Measurements from ENCODE around the gene RAD18.

The RAD18 gene

DNA sequence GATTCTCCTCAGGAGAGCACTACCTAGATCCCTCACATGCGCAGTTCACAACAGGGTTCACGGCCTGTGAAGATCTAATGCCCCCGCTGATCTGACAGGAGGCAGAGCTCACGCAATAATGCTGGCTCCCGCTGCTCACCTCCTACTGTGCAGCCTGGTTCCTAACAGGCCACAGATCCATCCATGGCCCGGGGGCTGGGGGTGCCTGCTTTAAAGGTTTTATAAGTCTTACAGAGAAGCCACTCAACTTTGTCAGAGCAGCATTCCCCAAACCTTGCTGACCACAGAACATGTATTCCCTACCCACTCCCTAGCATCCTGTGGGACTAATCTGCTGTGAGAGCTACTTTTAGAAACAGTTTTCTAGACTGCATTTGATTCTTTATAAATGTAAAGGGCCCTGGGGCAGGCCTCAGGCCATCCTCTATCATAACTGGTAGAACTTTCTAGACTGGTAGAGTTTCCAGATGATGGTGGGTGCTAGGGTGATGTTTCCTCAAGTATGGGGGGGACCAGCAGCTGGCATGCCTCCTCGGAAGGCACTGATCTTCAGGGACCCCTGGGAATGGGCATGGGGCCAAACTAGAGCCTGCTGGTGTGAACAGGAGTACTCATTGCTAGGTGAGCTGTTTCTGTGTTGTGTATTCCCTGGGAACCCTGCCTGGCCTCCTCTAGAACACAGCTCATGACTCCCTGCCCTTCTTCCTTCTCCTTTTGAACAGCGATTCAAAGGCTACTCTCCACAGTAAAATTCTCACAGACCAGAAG is 25.7 kb upstream of the RAD18 start:
- TF ChIP-seq, protein P1, sequence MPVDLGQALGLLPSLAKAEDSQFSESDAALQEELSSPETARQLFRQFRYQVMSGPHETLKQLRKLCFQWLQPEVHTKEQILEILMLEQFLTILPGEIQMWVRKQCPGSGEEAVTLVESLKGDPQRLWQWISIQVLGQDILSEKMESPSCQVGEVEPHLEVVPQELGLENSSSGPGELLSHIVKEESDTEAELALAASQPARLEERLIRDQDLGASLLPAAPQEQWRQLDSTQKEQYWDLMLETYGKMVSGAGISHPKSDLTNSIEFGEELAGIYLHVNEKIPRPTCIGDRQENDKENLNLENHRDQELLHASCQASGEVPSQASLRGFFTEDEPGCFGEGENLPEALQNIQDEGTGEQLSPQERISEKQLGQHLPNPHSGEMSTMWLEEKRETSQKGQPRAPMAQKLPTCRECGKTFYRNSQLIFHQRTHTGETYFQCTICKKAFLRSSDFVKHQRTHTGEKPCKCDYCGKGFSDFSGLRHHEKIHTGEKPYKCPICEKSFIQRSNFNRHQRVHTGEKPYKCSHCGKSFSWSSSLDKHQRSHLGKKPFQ (tag by site-specific recombination; IDR thresholded peaks at IDR 0.05), result peak; percentile 74
- peak; percentile 94 for TF ChIP-seq ZIC2 (tag by site-specific recombination; IDR thresholded peaks at IDR 0.05)
- 0 out of 2 replicates have a peak, but pooled peaks have one; percentile 39 for TF ChIP-seq OSR2 (tag by site-specific recombination; IDR thresholded peaks at IDR 0.05)
- peak; percentile 69 for TF ChIP-seq ZBTB20 (tag by site-specific recombination; IDR thresholded peaks at IDR 0.05)
- TF ChIP-seq ZNF423 (tag by site-specific recombination; IDR thresholded peaks at IDR 0.05), result peak; percentile 73
- no peak for TF ChIP-seq KLF1 (tag by site-specific recombination; IDR thresholded peaks at IDR 0.05)
- Histone ChIP-seq H3K9me3 (ENCODE audit: control insufficient read depth, insufficient read depth, low read depth, low read length) (no peaks in the 10 kb centered on the region), H3K4me1 (ENCODE audit: control insufficient read depth, insufficient read depth, low read length) (no peaks in the 10 kb centered on the region), H3K27ac (ENCODE audit: extremely low read depth, low read depth, low read length) (no peak overlapping the region), H3K4me3 (ENCODE audit: low read depth, low read length) (no peak overlapping the region), H3K36me3 (ENCODE audit: control insufficient read depth in 2 of 2, insufficient read depth in 1 of 2, low read length in 2 of 2) (no peaks in the 10 kb centered on the region)
- ChIA-PET POLR2A (no interaction called here), CTCF (interaction anchor here (0.5 to 4.2 kb wide), 29 partner anchors 9 to 314 kb away, joined by 3 to 81 read pairs (median 6); no protein-coding TSS in a partner anchor)

DNA sequence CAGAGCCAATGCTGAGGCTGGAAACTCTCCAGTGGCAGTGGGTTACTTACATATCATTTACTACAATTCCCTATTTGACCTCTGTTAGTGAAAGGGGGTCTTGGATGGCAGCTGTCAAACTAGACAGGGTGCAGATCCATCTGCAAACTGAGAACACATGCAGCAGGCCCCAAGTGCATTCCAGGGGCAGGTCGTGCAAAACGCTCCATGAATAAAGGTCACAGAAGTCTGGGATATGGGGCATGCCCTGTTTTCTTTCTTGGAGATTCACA is 25.0 kb upstream of the RAD18 start:
- CTCF ChIA-PET, result interaction anchor here (0.5 to 4.2 kb wide), 50 partner anchors 9 to 711 kb away, joined by 3 to 81 read pairs (median 4); no protein-coding TSS in a partner anchor
- TF ChIP-seq, protein P2, sequence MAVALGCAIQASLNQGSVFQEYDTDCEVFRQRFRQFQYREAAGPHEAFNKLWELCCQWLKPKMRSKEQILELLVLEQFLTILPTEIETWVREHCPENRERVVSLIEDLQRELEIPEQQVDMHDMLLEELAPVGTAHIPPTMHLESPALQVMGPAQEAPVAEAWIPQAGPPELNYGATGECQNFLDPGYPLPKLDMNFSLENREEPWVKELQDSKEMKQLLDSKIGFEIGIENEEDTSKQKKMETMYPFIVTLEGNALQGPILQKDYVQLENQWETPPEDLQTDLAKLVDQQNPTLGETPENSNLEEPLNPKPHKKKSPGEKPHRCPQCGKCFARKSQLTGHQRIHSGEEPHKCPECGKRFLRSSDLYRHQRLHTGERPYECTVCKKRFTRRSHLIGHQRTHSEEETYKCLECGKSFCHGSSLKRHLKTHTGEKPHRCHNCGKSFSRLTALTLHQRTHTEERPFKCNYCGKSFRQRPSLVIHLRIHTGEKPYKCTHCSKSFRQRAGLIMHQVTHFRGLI (tag by site-specific recombination; IDR thresholded peaks at IDR 0.05), result no peak
- no peak for TF ChIP-seq ZBTB7A (tag by site-specific recombination; IDR thresholded peaks at IDR 0.05; ENCODE audit: low read depth)
- TF ChIP-seq ZBTB48 (tag by site-specific recombination; IDR thresholded peaks at IDR 0.05), result no peak
- no peak for TF ChIP-seq ZNF214 (tag by site-specific recombination; IDR thresholded peaks at IDR 0.05; ENCODE audit: borderline replicate concordance)
- no peak for TF ChIP-seq ZNF677 (tag by site-specific recombination; IDR thresholded peaks at IDR 0.05)
- no peak for TF ChIP-seq SP2 (tag by site-specific recombination; IDR thresholded peaks at IDR 0.05)
- TF ChIP-seq, protein P3, sequence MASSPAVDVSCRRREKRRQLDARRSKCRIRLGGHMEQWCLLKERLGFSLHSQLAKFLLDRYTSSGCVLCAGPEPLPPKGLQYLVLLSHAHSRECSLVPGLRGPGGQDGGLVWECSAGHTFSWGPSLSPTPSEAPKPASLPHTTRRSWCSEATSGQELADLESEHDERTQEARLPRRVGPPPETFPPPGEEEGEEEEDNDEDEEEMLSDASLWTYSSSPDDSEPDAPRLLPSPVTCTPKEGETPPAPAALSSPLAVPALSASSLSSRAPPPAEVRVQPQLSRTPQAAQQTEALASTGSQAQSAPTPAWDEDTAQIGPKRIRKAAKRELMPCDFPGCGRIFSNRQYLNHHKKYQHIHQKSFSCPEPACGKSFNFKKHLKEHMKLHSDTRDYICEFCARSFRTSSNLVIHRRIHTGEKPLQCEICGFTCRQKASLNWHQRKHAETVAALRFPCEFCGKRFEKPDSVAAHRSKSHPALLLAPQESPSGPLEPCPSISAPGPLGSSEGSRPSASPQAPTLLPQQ (tag by site-specific recombination; IDR thresholded peaks at IDR 0.05), result no peak
- no peak for TF ChIP-seq KLF1 (tag by site-specific recombination; IDR thresholded peaks at IDR 0.05)
- TF ChIP-seq ZNF76 (tag by site-specific recombination; IDR thresholded peaks at IDR 0.05; ENCODE audit: borderline replicate concordance, low read depth), result no peak
- TF ChIP-seq ZNF174 (tag by site-specific recombination; IDR thresholded peaks at IDR 0.05), result no peak
- TF ChIP-seq, protein P4, sequence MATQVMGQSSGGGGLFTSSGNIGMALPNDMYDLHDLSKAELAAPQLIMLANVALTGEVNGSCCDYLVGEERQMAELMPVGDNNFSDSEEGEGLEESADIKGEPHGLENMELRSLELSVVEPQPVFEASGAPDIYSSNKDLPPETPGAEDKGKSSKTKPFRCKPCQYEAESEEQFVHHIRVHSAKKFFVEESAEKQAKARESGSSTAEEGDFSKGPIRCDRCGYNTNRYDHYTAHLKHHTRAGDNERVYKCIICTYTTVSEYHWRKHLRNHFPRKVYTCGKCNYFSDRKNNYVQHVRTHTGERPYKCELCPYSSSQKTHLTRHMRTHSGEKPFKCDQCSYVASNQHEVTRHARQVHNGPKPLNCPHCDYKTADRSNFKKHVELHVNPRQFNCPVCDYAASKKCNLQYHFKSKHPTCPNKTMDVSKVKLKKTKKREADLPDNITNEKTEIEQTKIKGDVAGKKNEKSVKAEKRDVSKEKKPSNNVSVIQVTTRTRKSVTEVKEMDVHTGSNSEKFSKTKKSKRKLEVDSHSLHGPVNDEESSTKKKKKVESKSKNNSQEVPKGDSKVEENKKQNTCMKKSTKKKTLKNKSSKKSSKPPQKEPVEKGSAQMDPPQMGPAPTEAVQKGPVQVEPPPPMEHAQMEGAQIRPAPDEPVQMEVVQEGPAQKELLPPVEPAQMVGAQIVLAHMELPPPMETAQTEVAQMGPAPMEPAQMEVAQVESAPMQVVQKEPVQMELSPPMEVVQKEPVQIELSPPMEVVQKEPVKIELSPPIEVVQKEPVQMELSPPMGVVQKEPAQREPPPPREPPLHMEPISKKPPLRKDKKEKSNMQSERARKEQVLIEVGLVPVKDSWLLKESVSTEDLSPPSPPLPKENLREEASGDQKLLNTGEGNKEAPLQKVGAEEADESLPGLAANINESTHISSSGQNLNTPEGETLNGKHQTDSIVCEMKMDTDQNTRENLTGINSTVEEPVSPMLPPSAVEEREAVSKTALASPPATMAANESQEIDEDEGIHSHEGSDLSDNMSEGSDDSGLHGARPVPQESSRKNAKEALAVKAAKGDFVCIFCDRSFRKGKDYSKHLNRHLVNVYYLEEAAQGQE (tag by site-specific recombination; IDR thresholded peaks at IDR 0.05), result no peak
- POLR2A ChIA-PET, result interaction anchor here (0.6 to 0.8 kb wide), 7 partner anchors 29 to 314 kb away, joined by 3 to 5 read pairs (median 4); no protein-coding TSS in a partner anchor
- no peaks in the 10 kb centered on the region for H3K9me3 ChIP-seq (ENCODE audit: control insufficient read depth, insufficient read depth, low read depth, low read length)
- H3K4me1 ChIP-seq (ENCODE audit: control insufficient read depth, insufficient read depth, low read length), result no peaks in the 10 kb centered on the region
- no peak overlapping the region for H3K4me3 ChIP-seq (ENCODE audit: low read depth, low read length)
- H3K36me3 ChIP-seq (ENCODE audit: control insufficient read depth in 2 of 2, insufficient read depth in 1 of 2, low read length in 2 of 2), result no peaks in the 10 kb centered on the region
- no peak overlapping the region for H3K27ac ChIP-seq (ENCODE audit: extremely low read depth, low read depth, low read length)
